ENCODE measurements around the gene DGKB.

Gene DGKB

DNA sequence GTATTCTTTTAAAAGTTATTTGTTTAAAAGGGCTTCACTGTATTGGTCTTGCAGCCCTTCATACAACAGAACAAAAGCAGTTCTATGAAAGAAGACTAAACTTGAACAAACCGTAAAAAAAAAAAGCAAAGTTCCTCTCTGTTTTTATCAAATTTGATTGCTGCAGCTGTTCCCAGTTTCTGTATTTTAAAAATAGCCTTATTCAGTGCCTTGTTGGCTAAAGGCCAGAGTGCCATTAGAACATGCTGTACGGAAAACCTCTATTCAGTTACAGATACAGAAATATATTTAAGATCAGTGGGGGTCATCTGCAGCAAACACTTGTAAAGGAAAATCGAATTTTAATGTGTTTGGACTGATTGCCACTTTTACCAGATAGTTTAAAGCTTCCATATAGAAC lies 705.3 kb downstream of the DGKB start:
- Histone ChIP-seq H3K27me3 (replicated peaks; ENCODE audit: control insufficient read depth, insufficient read depth, low read length, poor library complexity, severe bottlenecking) (no peaks in the 10 kb centered on the region), H3K9me3 (ENCODE audit: control insufficient read depth, low read length) (no peaks in the 10 kb centered on the region), H3K4me3 (ENCODE audit: insufficient read depth, low read depth, low read length, poor library complexity, severe bottlenecking) (no peak overlapping the region), H3K36me3 (ENCODE audit: control insufficient read depth, insufficient read depth, low read length) (no peaks in the 10 kb centered on the region), H3K4me1 (ENCODE audit: control insufficient read depth, insufficient read depth, low read length, poor library complexity, severe bottlenecking) (no peaks in the 10 kb centered on the region), H3K27ac (ENCODE audit: insufficient read depth, low read length, poor library complexity, severe bottlenecking) (no peak overlapping the region)
- DNase-seq, result no peak

- DNase-seq, result no peak
- Histone ChIP-seq H3K27me3 (replicated peaks; ENCODE audit: control insufficient read depth, insufficient read depth, low read length, poor library complexity, severe bottlenecking) (no peaks in the 10 kb centered on the region), H3K36me3 (ENCODE audit: control insufficient read depth, insufficient read depth, low read length) (no peaks in the 10 kb centered on the region), H3K27ac (ENCODE audit: insufficient read depth, low read length, poor library complexity, severe bottlenecking) (no peak overlapping the region), H3K9me3 (ENCODE audit: control insufficient read depth, low read length) (no peaks in the 10 kb centered on the region), H3K4me3 (ENCODE audit: insufficient read depth, low read depth, low read length, poor library complexity, severe bottlenecking) (no peak overlapping the region), H3K4me1 (ENCODE audit: control insufficient read depth, insufficient read depth, low read length, poor library complexity, severe bottlenecking) (no peaks in the 10 kb centered on the region)
These were observed 706.0 kb downstream of the DGKB start for GRCh38 chr7:14196555-14196954.

DNA sequence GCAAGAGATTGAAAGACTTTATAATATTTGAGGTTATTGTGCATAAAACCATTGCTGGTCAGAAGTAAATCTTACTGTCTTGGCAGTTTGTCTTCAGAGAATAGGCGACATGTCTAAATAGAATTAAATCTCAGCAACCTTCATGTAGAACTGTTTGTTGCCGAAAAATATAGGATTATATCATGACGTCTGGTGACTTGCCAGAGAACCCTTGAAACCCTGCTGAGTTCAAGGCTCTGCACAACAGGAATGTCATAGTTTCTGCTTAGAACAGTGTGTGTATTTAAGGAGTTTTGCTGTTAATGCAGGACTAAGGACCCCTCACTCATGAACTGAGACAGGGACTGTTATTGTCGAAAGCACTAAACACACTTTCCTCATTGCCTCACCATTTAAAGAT lies 706.7 kb downstream of the DGKB start:
- Histone ChIP-seq H3K4me3 (ENCODE audit: insufficient read depth, low read depth, low read length, poor library complexity, severe bottlenecking) (no peak overlapping the region), H3K4me1 (ENCODE audit: control insufficient read depth, insufficient read depth, low read length, poor library complexity, severe bottlenecking) (no peaks in the 10 kb centered on the region), H3K9me3 (ENCODE audit: control insufficient read depth, low read length) (no peaks in the 10 kb centered on the region), H3K27ac (ENCODE audit: insufficient read depth, low read length, poor library complexity, severe bottlenecking) (no peak overlapping the region), H3K36me3 (ENCODE audit: control insufficient read depth, insufficient read depth, low read length) (no peaks in the 10 kb centered on the region), H3K27me3 (replicated peaks; ENCODE audit: control insufficient read depth, insufficient read depth, low read length, poor library complexity, severe bottlenecking) (no peaks in the 10 kb centered on the region)
- no peak for DNase-seq

DNA sequence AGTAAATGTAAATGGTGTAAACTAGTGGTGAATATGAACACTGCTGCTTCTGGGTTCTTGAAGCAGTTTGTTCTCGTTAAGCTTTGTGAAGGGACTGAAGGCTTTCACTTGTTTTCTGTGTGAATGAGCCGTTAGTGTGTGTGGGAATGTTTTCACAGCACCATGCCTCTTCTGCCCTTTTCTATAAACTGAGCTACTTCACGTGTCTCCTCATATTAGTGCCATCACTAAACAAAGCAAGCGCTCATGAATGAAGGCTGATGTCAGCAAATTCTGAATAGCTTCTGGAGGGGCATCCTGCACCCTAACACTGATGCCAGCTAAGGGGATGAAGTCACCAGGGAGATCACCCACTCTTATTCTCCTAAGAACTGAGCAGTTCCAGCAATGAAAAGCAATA lies 707.5 kb downstream of the DGKB start:
- H3K27me3 ChIP-seq (replicated peaks; ENCODE audit: control insufficient read depth, insufficient read depth, low read length, poor library complexity, severe bottlenecking), result no peaks in the 10 kb centered on the region
- no peak overlapping the region for H3K27ac ChIP-seq (ENCODE audit: insufficient read depth, low read length, poor library complexity, severe bottlenecking)
- no peaks in the 10 kb centered on the region for H3K9me3 ChIP-seq (ENCODE audit: control insufficient read depth, low read length)
- DNase-seq, result no peak
- no peak overlapping the region for H3K4me3 ChIP-seq (ENCODE audit: insufficient read depth, low read depth, low read length, poor library complexity, severe bottlenecking)
- H3K36me3 ChIP-seq (ENCODE audit: control insufficient read depth, insufficient read depth, low read length), result no peaks in the 10 kb centered on the region
- no peaks in the 10 kb centered on the region for H3K4me1 ChIP-seq (ENCODE audit: control insufficient read depth, insufficient read depth, low read length, poor library complexity, severe bottlenecking)

DNA sequence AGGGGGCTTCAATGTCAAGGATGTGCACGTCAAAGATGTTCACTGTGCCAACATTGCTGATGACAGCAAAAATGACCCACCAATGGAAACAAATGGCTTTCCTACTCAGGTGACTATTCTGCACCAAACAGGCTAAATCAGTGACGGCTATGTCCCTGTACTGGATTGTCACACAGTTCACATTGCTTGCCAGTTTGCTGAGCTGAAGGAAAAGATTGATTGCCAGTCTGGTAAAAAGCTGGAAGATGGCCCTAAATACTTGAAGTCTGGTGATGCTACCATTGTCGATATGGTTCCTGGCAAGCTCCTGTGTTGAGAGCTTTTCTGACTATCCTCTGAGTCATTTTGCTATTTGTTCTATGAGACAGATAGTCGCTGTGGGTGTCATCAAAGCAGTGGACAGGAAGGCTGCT lies 710.9 kb downstream of the DGKB start:
- Histone ChIP-seq H3K27ac (ENCODE audit: insufficient read depth, low read length, poor library complexity, severe bottlenecking) (no peak overlapping the region), H3K27me3 (replicated peaks; ENCODE audit: control insufficient read depth, insufficient read depth, low read length, poor library complexity, severe bottlenecking) (no peaks in the 10 kb centered on the region), H3K9me3 (ENCODE audit: control insufficient read depth, low read length) (no peaks in the 10 kb centered on the region), H3K36me3 (ENCODE audit: control insufficient read depth, insufficient read depth, low read length) (no peaks in the 10 kb centered on the region), H3K4me1 (ENCODE audit: control insufficient read depth, insufficient read depth, low read length, poor library complexity, severe bottlenecking) (no peaks in the 10 kb centered on the region), H3K4me3 (ENCODE audit: insufficient read depth, low read depth, low read length, poor library complexity, severe bottlenecking) (no peak overlapping the region)
- DNase-seq, result no peak

GRCh38 chr7:14184292-14184864 lies 718.2 kb downstream of the DGKB start:
- Histone ChIP-seq H3K9me3 (ENCODE audit: control insufficient read depth, low read length) (no peaks in the 10 kb centered on the region), H3K27me3 (replicated peaks; ENCODE audit: control insufficient read depth, insufficient read depth, low read length, poor library complexity, severe bottlenecking) (no peaks in the 10 kb centered on the region), H3K36me3 (ENCODE audit: control insufficient read depth, insufficient read depth, low read length) (no peaks in the 10 kb centered on the region), H3K27ac (ENCODE audit: insufficient read depth, low read length, poor library complexity, severe bottlenecking) (no peak overlapping the region), H3K4me1 (ENCODE audit: control insufficient read depth, insufficient read depth, low read length, poor library complexity, severe bottlenecking) (no peaks in the 10 kb centered on the region), H3K4me3 (ENCODE audit: insufficient read depth, low read depth, low read length, poor library complexity, severe bottlenecking) (no peak overlapping the region)
- no peak for DNase-seq

- H3K4me1 ChIP-seq (ENCODE audit: control insufficient read depth, insufficient read depth, low read length, poor library complexity, severe bottlenecking), result no peaks in the 10 kb centered on the region
- H3K4me3 ChIP-seq (ENCODE audit: insufficient read depth, low read depth, low read length, poor library complexity, severe bottlenecking), result no peak overlapping the region
These were observed 722.8 kb downstream of the DGKB start for GRCh38 chr7:14179781-14180180.

DNA sequence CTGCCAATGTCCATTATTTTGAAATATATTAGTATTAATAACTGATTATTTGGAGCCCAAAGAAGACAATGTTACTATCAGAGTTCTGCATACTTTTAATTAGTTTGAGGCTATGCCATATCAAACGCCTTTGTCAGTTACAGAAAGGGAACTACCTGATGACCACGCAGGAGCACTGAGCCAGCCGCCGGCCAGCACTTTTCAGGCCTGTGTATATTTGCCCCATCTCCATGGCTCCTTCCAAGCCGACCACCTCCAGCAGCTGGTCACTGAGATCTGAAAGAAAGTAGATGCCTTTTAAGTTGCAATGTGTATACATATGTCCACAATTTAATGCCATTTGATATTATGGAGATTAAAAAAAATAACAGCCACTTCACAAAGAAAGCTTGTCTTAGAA lies 724.7 kb downstream of the DGKB start:
- no peaks in the 10 kb centered on the region for H3K9me3 ChIP-seq (ENCODE audit: control insufficient read depth, low read length)
- no peak for DNase-seq
- H3K27ac ChIP-seq (ENCODE audit: insufficient read depth, low read length, poor library complexity, severe bottlenecking), result no peak overlapping the region
- no peaks in the 10 kb centered on the region for H3K27me3 ChIP-seq (replicated peaks; ENCODE audit: control insufficient read depth, insufficient read depth, low read length, poor library complexity, severe bottlenecking)
- no peaks in the 10 kb centered on the region for H3K36me3 ChIP-seq (ENCODE audit: control insufficient read depth, insufficient read depth, low read length)
- no peak overlapping the region for H3K4me3 ChIP-seq (ENCODE audit: insufficient read depth, low read depth, low read length, poor library complexity, severe bottlenecking)
- H3K4me1 ChIP-seq (ENCODE audit: control insufficient read depth, insufficient read depth, low read length, poor library complexity, severe bottlenecking), result no peaks in the 10 kb centered on the region

More at GRCh38 chr7:14179781-14180180, 722.8 kb downstream of the DGKB start:
- no peaks in the 10 kb centered on the region for H3K36me3 ChIP-seq (ENCODE audit: control insufficient read depth, insufficient read depth, low read length)
- no peak overlapping the region for H3K27ac ChIP-seq (ENCODE audit: insufficient read depth, low read length, poor library complexity, severe bottlenecking)
- no peaks in the 10 kb centered on the region for H3K27me3 ChIP-seq (replicated peaks; ENCODE audit: control insufficient read depth, insufficient read depth, low read length, poor library complexity, severe bottlenecking)
- no peaks in the 10 kb centered on the region for H3K9me3 ChIP-seq (ENCODE audit: control insufficient read depth, low read length)
- no peak for DNase-seq

GRCh38 chr7:14170872-14171271 lies 731.7 kb downstream of the DGKB start:
- Histone ChIP-seq H3K27me3 (replicated peaks; ENCODE audit: control insufficient read depth, insufficient read depth, low read length, poor library complexity, severe bottlenecking) (no peaks in the 10 kb centered on the region), H3K4me1 (ENCODE audit: control insufficient read depth, insufficient read depth, low read length, poor library complexity, severe bottlenecking) (no peaks in the 10 kb centered on the region), H3K36me3 (ENCODE audit: control insufficient read depth, insufficient read depth, low read length) (no peaks in the 10 kb centered on the region), H3K9me3 (ENCODE audit: control insufficient read depth, low read length) (no peaks in the 10 kb centered on the region), H3K27ac (ENCODE audit: insufficient read depth, low read length, poor library complexity, severe bottlenecking) (no peak overlapping the region), H3K4me3 (ENCODE audit: insufficient read depth, low read depth, low read length, poor library complexity, severe bottlenecking) (no peak overlapping the region)
- no peak for DNase-seq

GRCh38 chr7:14158111-14158510 lies 744.4 kb downstream of the DGKB start:
- H3K27ac ChIP-seq (ENCODE audit: insufficient read depth, low read length, poor library complexity, severe bottlenecking), result no peak overlapping the region
- H3K9me3 ChIP-seq (ENCODE audit: control insufficient read depth, low read length), result no peaks in the 10 kb centered on the region

More at GRCh38 chr7:14158111-14158510, 744.4 kb downstream of the DGKB start:
- Histone ChIP-seq H3K4me1 (ENCODE audit: control insufficient read depth, insufficient read depth, low read length, poor library complexity, severe bottlenecking) (no peaks in the 10 kb centered on the region), H3K36me3 (ENCODE audit: control insufficient read depth, insufficient read depth, low read length) (no peaks in the 10 kb centered on the region), H3K4me3 (ENCODE audit: insufficient read depth, low read depth, low read length, poor library complexity, severe bottlenecking) (no peak overlapping the region), H3K27me3 (replicated peaks; ENCODE audit: control insufficient read depth, insufficient read depth, low read length, poor library complexity, severe bottlenecking) (no peaks in the 10 kb centered on the region)
- DNase-seq, result no peak

All from effector memory CD4-positive, alpha-beta T cell (primary cell).